Dedifferentiated amniotic fluid mesenchymal stem cell (primary cell): ENCODE data around the gene HOXC11.

ENCODE experiments used
- DNase-seq: peaks from one replicate; pipeline ENCODE4 v3.0.0-alpha.2; 2016; ENCODE audit errors: extremely low spot score

Gene HOXC11

GRCh38 chr12:54021432-54022013, 48.6 kb downstream of the HOXC11 start:
- DNase-seq: no peak

- DNase-seq: no peak
Observed at GRCh38 chr12:54022960-54023884, 50.3 kb downstream of the HOXC11 start.

GRCh38 chr12:54024127-54024526, 51.2 kb downstream of the HOXC11 start:
- no peak for DNase-seq

GRCh38 chr12:54024581-54025305, 51.8 kb downstream of the HOXC11 start:
- no peak for DNase-seq

- no peak for DNase-seq
Observed at GRCh38 chr12:54025499-54026405, 52.8 kb downstream of the HOXC11 start.

- no peak for DNase-seq
Observed at GRCh38 chr12:54026640-54027441, 53.9 kb downstream of the HOXC11 start.
